Spleen (tissue), 11 donors: ENCODE data around the gene TRERF1. TPM values are rescaled to one million over a fixed set of nuclear protein-coding genes. Genes with fewer than 3 reads are reported as not detected.

Experiments used
- DNase-seq: peaks from one replicate; pipeline ENCODE4 v3.0.0-alpha.2; 2020
- H3K27ac ChIP-seq, 8 donors: fragments of 200-600 bp; sonication (generic) in 7 of 8; 1 replicate in 4 of 8; 2 replicates in 4 of 8; pipeline versions ENCODE4 v1.5.0 to v1.8.0; 2016 to 2021; ENCODE audit warnings: inconsistent platforms in 4 of 8, mild to moderate bottlenecking in 4 of 8, moderate library complexity in 1 of 8
- H3K27me3 ChIP-seq, 7 donors: fragments of 200-600 bp; sonication (generic) in 6 of 7; replicated peaks in 1 of 7; 1 replicate in 4 of 7; 2 replicates in 3 of 7; pipeline versions ENCODE4 v1.5.0 to v1.8.0; 2016 to 2021; ENCODE audit warnings: inconsistent platforms in 3 of 7, mild to moderate bottlenecking in 1 of 7
- H3K36me3 ChIP-seq, 6 donors: fragments of 200-600 bp; sonication (generic) in 5 of 6; 1 replicate in 4 of 6; 2 replicates in 2 of 6; pipeline versions ENCODE4 v1.5.0 to v1.8.0; 2016 to 2021; ENCODE audit warnings: inconsistent platforms in 2 of 6
- H3K4me1 ChIP-seq, 6 donors: fragments of 200-600 bp; sonication (generic) in 5 of 6; 1 replicate in 3 of 6; 2 replicates in 3 of 6; pipeline versions ENCODE4 v1.5.0 to v1.8.0; 2016 to 2021; ENCODE audit warnings: inconsistent platforms in 3 of 6
- H3K4me3 ChIP-seq, 8 donors: fragments of 200-600 bp; sonication (generic) in 7 of 8; 1 replicate in 4 of 8; 2 replicates in 4 of 8; pipeline versions ENCODE4 v1.5.0 to v1.8.0; 2016 to 2021; ENCODE audit warnings: inconsistent platforms in 4 of 8, mild to moderate bottlenecking in 4 of 8, moderate library complexity in 2 of 8
- H3K9me3 ChIP-seq, 8 donors: fragments of 200-600 bp; sonication (generic) in 7 of 8; 1 replicate in 4 of 8; 2 replicates in 4 of 8; pipeline versions ENCODE4 v1.5.0 to v1.8.0; 2016 to 2021; ENCODE audit warnings: inconsistent platforms in 4 of 8
- CTCF ChIP-seq, 11 experiments: fragments of 200-600 bp in 7 of 11; fragments of 450-650 bp in 4 of 11; sonication (generic) in 4 of 11; IDR thresholded peaks in 8 of 11; conservative IDR thresholded peaks in 3 of 11; 1 replicate in 7 of 11; 2 replicates in 4 of 11; pipeline versions ENCODE4 v1.4.0 to v1.8.0; 2016 to 2021; ENCODE audit warnings: antibody characterized with exemption in 11 of 11, inconsistent platforms in 4 of 11, mild to moderate bottlenecking in 1 of 11
- POLR2A ChIP-seq, 3 donors: fragments of 450-650 bp; IDR thresholded peaks; one replicate each; pipeline ENCODE4 v1.5.1; 2017; ENCODE audit warnings: antibody characterized with exemption in 3 of 3, mild to moderate bottlenecking in 1 of 3
- POLR2AphosphoS5 ChIP-seq, 3 donors: sonication (generic); formaldehyde crosslinking; IDR thresholded peaks; one replicate each; pipeline ENCODE4 v1.5.1; 2017; ENCODE audit warnings: antibody characterized with exemption in 3 of 3
- WGBS, 5 donors: extraction: QIAGEN DNeasy Blood & Tissue Kit in 3 of 5; methylation state at CpG; one replicate each; pipeline versions ENCODE4 v1.1.5 to v1.1.7; 2013 to 2018; 5-methylcytosine and 5-hydroxymethylcytosine counted together
- intact Hi-C: fragments of 100-400 bp; cut with DNase I; formaldehyde crosslinking; loops from one replicate; pipeline ENCODE4 v1.15.0; 2023; ENCODE audit warnings: low total_unique reads
- polyA plus RNA-seq, 3 donors: library from polyadenylated mRNA; stranded (reverse); fragments of 200-250 nt; gene quantifications; one replicate each; pipeline ENCODE4 v1.2.1, GENCODE V29; 2013
- total RNA-seq, 7 donors: library from RNA; depleted of rRNA in 3 of 7; stranded (reverse); fragments of >200 nt in 3 of 7; fragmentation: NEBNext Ultra II Directional in 4 of 7; extraction: Animal tissue kit (Norgen Biotek cat#: 25700) in 4 of 7; gene quantifications; one replicate each; pipeline versions ENCODE4 v1.1.0 to v1.2.1, GENCODE V29; 2016 to 2021
- donor health status: healthy with polysubstance abuse.
- donor health status: DM: no; HTN: no; CAD: no; lungs with moderate emphysema.
- donor health status: DM: no; HTN: no; CAD: no.
- donor health status: Bipolar disorder and iron deficiency.
- donor health status: healthy.
- donor health status: DM: no; HTN: no; CAD: no.
- donor health status: DM: yes; HTN: yes; CAD: no.

TRERF1 gene
- total and polyA plus RNA-seq, 10 donors, result 1.5 to 16.9 (median 12.4) TPM

GRCh38 chr6:42403831-42404230 is 47.9 kb downstream of the TRERF1 start:
- H3K4me1 ChIP-seq, result peaks cover 10 to 84% (median 53%) of the 10 kb centered on the region in 6 donors
- no peaks in the 10 kb centered on the region for H3K27me3 ChIP-seq
- intact Hi-C loops, result no loop called here
- TF ChIP-seq POLR2A (IDR thresholded peaks at IDR 0.05) (no peak), CTCF (IDR thresholded peaks at IDR 0.05 in 8 of 11, conservative IDR thresholded peaks at IDR 0.05 in 3 of 11) (no peak)
- DNase-seq, result no peak
- WGBS, 5 donors, result 93 to 100% (median 96%) methylated on average over 5 of the region's 5 CpGs
- H3K27ac ChIP-seq, result peak overlapping the region in 5 of 8 donors; percentile 32 to 65 (median 56)
- H3K9me3 ChIP-seq, result no peaks in the 10 kb centered on the region
- no peaks in the 10 kb centered on the region for H3K36me3 ChIP-seq
- no peak overlapping the region for H3K4me3 ChIP-seq

- Histone ChIP-seq H3K27me3 (no peaks in the 10 kb centered on the region), H3K27ac (peak overlapping the region in 4 of 8 donors; percentile 49 to 65 (median 56)), H3K4me1 (peaks cover 10 to 81% (median 52%) of the 10 kb centered on the region in 6 donors), H3K36me3 (no peaks in the 10 kb centered on the region), H3K9me3 (no peaks in the 10 kb centered on the region), H3K4me3 (no peak overlapping the region)
- intact Hi-C loops, result no loop called here
- no peak for TF ChIP-seq POLR2AphosphoS5 (IDR thresholded peaks at IDR 0.05)
- no peak for TF ChIP-seq CTCF (IDR thresholded peaks at IDR 0.05 in 8 of 11, conservative IDR thresholded peaks at IDR 0.05 in 3 of 11)
- TF ChIP-seq POLR2A (IDR thresholded peaks at IDR 0.05), result no peak
- DNase-seq, result no peak
- 95 to 98% (median 96%) methylated on average over 7 of the region's 7 CpGs for WGBS, 5 donors
Observed at GRCh38 chr6:42403421-42403820, 48.3 kb downstream of the TRERF1 start.

- no peak for DNase-seq
- Histone ChIP-seq H3K36me3 (no peaks in the 10 kb centered on the region), H3K4me3 (no peak overlapping the region), H3K4me1 (peaks cover 10 to 71% (median 46%) of the 10 kb centered on the region in 6 donors), H3K27me3 (no peaks in the 10 kb centered on the region), H3K9me3 (no peaks in the 10 kb centered on the region), H3K27ac (peak overlapping the region in 3 of 8 donors; percentile 34 to 65 (median 49))
- 45 to 62% (median 53%) methylated on average over 5 of the region's 5 CpGs for WGBS, 5 donors
- intact Hi-C loops, result no loop called here
- no peak for TF ChIP-seq CTCF (IDR thresholded peaks at IDR 0.05 in 8 of 11, conservative IDR thresholded peaks at IDR 0.05 in 3 of 11)
- TF ChIP-seq POLR2A (IDR thresholded peaks at IDR 0.05), result no peak
- no peak for TF ChIP-seq POLR2AphosphoS5 (IDR thresholded peaks at IDR 0.05)
Observed at GRCh38 chr6:42402184-42402583, 49.5 kb downstream of the TRERF1 start.

GRCh38 chr6:42401613-42401951 is 50.1 kb downstream of the TRERF1 start:
- no peak for DNase-seq
- WGBS, 5 donors, result 85 to 90% (median 86%) methylated on average over 3 of the region's 3 CpGs

More at GRCh38 chr6:42401613-42401951, 50.1 kb downstream of the TRERF1 start:
- intact Hi-C loops, result no loop called here
- H3K36me3 ChIP-seq, result no peaks in the 10 kb centered on the region
- peaks cover 10 to 71% (median 41%) of the 10 kb centered on the region in 6 donors for H3K4me1 ChIP-seq
- TF ChIP-seq POLR2AphosphoS5 (IDR thresholded peaks at IDR 0.05) (no peak), CTCF (IDR thresholded peaks at IDR 0.05 in 8 of 11, conservative IDR thresholded peaks at IDR 0.05 in 3 of 11) (no peak), POLR2A (IDR thresholded peaks at IDR 0.05) (no peak)
- H3K27ac ChIP-seq, result peak overlapping the region in 3 of 8 donors; percentile 34 to 65 (median 49)
- no peak overlapping the region for H3K4me3 ChIP-seq
- H3K27me3 ChIP-seq, result no peaks in the 10 kb centered on the region
- H3K9me3 ChIP-seq, result no peaks in the 10 kb centered on the region
